ENCODE results near the gene BIN1. TPM values are rescaled to one million over a fixed set of nuclear protein-coding genes. Genes with fewer than 3 reads are reported as not detected.

The BIN1 gene
- total and polyA plus RNA-seq, 7 donors: 615 to 1,667 (median 1,331) TPM

GRCh38 chr2:127091886-127092285 is 15.1 kb downstream of the BIN1 start:
- H3K4me1 ChIP-seq: peaks cover 93% of the 10 kb centered on the region
- DNase-seq (peak in 1 of 2 donors; percentile 42), ATAC-seq (no peak)
- H3K9me3 ChIP-seq: no peaks in the 10 kb centered on the region
- 77 to 87% (median 80%) methylated on average over 6 of the region's 6 CpGs for WGBS, 3 donors
- H3K27me3 ChIP-seq (ENCODE audit: insufficient read depth in 3 of 3, low read length in 2 of 3): no peaks in the 10 kb centered on the region
- TF ChIP-seq, protein P1, sequence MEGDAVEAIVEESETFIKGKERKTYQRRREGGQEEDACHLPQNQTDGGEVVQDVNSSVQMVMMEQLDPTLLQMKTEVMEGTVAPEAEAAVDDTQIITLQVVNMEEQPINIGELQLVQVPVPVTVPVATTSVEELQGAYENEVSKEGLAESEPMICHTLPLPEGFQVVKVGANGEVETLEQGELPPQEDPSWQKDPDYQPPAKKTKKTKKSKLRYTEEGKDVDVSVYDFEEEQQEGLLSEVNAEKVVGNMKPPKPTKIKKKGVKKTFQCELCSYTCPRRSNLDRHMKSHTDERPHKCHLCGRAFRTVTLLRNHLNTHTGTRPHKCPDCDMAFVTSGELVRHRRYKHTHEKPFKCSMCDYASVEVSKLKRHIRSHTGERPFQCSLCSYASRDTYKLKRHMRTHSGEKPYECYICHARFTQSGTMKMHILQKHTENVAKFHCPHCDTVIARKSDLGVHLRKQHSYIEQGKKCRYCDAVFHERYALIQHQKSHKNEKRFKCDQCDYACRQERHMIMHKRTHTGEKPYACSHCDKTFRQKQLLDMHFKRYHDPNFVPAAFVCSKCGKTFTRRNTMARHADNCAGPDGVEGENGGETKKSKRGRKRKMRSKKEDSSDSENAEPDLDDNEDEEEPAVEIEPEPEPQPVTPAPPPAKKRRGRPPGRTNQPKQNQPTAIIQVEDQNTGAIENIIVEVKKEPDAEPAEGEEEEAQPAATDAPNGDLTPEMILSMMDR (IDR thresholded peaks at IDR 0.05): no peak
- peak overlapping the region; percentile 98 for H3K27ac ChIP-seq
- intact Hi-C loops (cut with DNase I): no loop called here
- H3K4me3 ChIP-seq: peak overlapping the region; percentile 41
- no peaks in the 10 kb centered on the region for H3K36me3 ChIP-seq (ENCODE audit: insufficient read depth in 1 of 2, low read depth in 1 of 2)

DNA sequence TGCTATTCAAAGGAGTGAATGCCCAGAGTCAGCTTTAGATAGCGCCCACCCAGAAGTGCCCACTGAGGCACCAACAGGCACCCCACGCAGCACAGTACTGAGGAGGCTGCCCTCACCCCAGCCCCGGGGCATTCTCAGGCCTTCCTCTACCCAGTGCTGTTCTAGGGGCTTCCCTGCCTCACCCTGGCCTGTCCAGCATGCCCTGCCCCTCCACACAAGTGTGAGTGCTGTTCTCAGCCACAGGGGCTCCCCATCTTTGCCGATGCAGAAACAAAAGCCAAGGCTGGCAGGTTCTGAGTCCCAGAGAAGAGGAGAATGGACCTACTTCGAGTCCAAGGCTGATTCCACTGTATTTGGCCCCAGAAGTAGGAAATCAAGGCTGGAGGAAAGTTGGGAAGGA is 15.8 kb downstream of the BIN1 start:
- Histone ChIP-seq H3K27ac (peak overlapping the region; percentile 98), H3K27me3 (ENCODE audit: insufficient read depth in 3 of 3, low read length in 2 of 3) (no peaks in the 10 kb centered on the region), H3K4me3 (no peak overlapping the region), H3K4me1 (peaks cover 94% of the 10 kb centered on the region), H3K36me3 (ENCODE audit: insufficient read depth in 1 of 2, low read depth in 1 of 2) (no peaks in the 10 kb centered on the region), H3K9me3 (no peaks in the 10 kb centered on the region)
- intact Hi-C loops (cut with DNase I): no loop called here
- ATAC-seq (no peak), DNase-seq (peak in 1 of 2 donors; percentile 48)
- TF ChIP-seq, protein P1 (IDR thresholded peaks at IDR 0.05): no peak
- 75 to 88% (median 80%) methylated on average over 5 of the region's 5 CpGs for WGBS, 3 donors

GRCh38 chr2:127090281-127091120 is 16.5 kb downstream of the BIN1 start:
- Histone ChIP-seq H3K36me3 (ENCODE audit: insufficient read depth in 1 of 2, low read depth in 1 of 2) (no peaks in the 10 kb centered on the region), H3K9me3 (no peaks in the 10 kb centered on the region), H3K27me3 (ENCODE audit: insufficient read depth in 3 of 3, low read length in 2 of 3) (no peaks in the 10 kb centered on the region), H3K27ac (peak overlapping the region; percentile 98), H3K4me3 (no peak overlapping the region), H3K4me1 (peaks cover 94% of the 10 kb centered on the region)
- intact Hi-C loops (cut with DNase I): no loop called here
- ATAC-seq (peak in 3 of 4 donors; percentile 16 to 57 (median 56)), DNase-seq (peak; percentile 56 to 90)
- TF ChIP-seq, protein P1 (IDR thresholded peaks at IDR 0.05): no peak
- WGBS, 3 donors: 27 to 46% (median 30%) methylated on average over 16 to 18 of the region's 18 CpGs

DNA sequence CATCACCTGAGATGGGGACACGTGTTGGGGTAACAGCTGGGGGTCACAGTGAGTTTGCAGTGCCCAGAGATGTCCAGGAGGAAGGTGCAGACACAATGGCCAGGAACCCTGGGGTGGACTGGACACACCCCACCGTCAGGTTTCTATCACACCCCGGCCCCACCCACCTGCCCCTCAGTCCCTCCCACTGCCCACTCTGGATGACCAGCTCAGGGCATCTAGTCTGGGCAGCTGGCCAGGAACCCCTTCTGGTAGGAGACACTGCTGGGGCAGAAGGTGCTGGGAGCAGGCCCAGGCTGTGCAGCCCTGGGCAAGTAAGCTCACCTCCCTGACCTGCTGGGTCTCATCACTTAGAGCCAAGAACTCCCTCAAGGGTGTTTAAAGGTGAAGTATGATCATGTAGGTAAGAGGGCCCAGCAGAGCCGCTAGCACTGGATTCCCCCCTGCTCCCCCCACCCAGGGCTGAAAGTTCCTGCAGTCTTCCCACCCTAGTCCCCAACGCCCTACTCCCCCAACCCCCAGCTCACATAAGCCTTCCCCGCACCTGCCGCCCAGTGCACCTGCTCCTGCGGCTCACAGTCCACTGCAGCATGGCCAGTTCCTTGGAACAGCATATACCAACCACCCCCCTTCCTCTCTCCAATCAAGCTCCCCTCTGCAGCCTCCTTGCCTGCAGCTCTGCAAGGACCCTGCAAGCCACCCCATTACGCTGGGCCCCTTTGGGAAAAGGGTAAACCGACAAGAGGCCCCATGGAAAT is 17.3 kb downstream of the BIN1 start:
- H3K4me1 ChIP-seq: peaks cover 94% of the 10 kb centered on the region
- DNase-seq (peak; percentile 43 to 79), ATAC-seq (peak in 2 of 4 donors; percentile 1 to 3)
- peak overlapping the region; percentile 98 for H3K27ac ChIP-seq
- H3K27me3 ChIP-seq (ENCODE audit: insufficient read depth in 3 of 3, low read length in 2 of 3): no peaks in the 10 kb centered on the region
- TF ChIP-seq, protein P1 (IDR thresholded peaks at IDR 0.05): no peak
- intact Hi-C loops (cut with DNase I): no loop called here
- no peak overlapping the region for H3K4me3 ChIP-seq
- 35 to 50% (median 50%) methylated on average over 10 of the region's 10 CpGs for WGBS, 3 donors
- no peaks in the 10 kb centered on the region for H3K9me3 ChIP-seq
- no peaks in the 10 kb centered on the region for H3K36me3 ChIP-seq (ENCODE audit: insufficient read depth in 1 of 2, low read depth in 1 of 2)

Measured in psoas muscle (tissue), 8 donors.